GM21390 (cell line): ENCODE data around the gene PDILT.

Source experiments
- ATAC-seq: cut with Tn5 transposase; IDR thresholded peaks from one replicate; pipeline ENCODE4 v1.9.1; 2021; ENCODE audit not compliant: unreplicated experiment

The PDILT gene

DNA sequence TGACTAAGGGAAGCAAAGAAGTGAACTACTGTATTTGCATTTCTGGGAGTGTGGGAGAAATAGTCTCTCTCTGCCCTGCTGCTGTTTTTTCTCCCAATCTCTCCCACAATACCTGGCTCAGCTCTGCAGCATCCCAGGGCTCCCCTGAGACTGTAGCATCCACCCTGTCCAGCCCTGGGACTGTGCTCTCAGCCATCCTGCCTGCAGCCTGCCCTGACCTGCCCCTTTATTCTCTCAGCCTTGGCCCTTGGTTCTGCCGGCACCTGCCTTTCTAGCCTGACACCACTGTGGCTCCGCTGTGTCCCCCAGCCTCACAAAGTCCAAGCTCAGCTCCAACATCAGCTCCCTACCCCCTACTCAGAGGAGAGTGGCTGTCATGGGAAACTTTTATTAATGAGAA lies 1.9 kb downstream of the PDILT start:
- no peak for ATAC-seq

DNA sequence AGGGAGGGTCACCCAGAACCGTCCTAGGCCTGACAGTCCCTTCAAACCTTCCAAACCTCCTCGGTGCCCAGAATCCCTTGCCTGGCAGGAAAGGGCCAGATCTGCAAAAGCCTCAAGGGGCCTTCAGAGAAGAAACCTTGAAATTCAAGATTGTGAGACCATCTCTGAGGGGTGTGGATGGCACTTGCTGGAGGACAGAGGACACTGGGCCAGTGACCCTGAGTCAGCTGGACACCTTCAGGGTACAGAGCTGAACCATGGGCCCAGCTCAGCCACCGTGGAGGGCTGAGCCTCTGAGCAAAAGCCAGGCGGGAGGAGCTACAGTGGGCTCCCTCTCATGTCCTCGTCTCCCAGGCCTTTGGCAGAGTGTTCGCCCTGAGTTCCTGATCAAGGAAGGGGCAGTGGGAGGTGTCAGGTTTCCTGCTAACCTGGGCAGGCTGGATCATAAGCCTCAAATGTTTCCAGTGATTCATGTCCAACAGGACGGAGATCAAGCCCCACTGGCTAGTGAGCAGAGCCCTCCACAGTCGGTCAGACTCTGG lies 3.0 kb downstream of the PDILT start:
- no peak for ATAC-seq

DNA sequence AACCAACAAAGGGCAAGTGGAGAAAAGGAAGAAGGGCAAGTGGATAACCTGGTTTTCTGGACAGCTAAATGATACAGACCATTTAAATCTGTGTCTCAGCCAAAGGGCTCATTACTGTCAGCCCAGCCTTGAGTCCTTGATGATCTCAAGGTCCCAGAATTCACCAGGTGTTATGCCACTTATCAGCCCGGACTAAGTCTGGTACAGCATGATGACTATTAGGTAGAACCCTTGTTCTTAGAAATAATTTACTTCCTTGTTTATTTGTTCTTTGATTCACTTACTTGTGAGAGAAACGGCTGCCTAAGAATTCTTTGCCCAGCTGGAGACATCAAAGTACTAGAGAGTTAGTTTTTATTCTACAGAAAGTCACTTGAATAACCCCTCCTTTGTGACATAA lies 3.5 kb downstream of the PDILT start:
- ATAC-seq = no peak

DNA sequence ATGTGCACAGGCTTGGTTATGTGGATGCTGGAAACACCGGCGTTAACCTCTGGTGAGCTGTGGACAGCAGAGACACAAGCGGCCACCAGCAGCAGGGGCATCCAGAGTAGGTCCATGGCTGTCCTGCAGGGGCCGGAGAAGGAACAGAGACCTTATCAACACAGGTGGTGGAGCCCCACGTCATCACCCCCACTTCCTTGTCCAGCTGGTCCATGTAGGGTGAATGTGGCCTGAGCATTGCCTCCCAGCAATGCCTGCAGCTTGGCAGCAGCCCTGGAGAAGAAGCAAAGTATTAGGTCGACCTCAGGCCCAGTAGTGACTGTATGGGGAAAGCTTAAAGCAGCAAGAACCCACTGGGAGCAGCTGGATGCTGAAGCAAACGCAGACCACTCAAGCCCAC lies 5.4 kb downstream of the PDILT start:
- no peak for ATAC-seq

DNA sequence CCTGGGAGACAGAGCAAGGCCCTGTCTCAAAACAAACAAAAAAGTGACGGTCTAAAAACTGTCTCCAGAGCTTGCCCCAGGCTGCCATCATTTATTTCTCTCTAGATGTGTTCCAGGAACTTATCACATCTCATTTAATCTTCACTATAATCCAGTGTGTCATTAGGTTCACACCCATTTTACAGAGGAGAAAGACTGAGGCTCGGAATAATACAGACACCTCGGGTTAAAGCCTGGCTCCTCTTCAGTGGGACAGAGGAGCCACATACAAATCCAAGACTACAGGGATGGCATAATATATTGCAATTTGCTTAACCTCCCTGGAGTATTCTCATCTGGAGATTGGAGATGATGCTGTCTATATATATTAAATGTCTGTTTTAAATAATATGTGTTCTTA lies 5.9 kb downstream of the PDILT start:
- no peak for ATAC-seq

DNA sequence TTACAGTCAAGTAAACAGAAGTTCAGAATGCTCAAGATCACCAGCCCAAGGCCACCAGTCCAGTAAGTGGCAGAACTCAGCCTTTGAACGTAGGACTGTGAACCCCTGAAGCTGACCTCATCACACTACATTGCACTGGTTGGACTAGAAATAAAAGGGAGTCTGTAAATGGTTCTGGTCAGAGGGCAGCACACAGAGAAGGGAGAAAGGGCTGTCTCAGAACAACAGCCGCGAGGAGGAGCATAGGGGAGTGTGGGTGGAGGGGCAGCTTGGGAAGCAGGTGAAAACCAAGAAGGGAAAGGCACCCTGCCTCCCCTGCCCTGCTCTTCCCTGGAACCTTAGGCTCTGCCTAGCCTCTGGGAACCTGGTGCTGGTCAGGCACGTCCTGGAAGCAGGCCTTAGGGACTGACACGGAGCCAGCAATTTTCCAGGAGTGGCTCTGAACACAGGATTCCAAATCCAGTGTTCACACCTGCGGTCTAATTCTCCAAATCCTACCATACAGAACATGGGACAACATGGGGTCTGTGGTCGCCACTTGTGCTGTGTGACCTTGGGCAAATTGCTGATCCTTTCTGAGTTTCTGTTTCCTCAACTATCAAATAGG lies 7.0 kb downstream of the PDILT start:
- ATAC-seq = no peak

DNA sequence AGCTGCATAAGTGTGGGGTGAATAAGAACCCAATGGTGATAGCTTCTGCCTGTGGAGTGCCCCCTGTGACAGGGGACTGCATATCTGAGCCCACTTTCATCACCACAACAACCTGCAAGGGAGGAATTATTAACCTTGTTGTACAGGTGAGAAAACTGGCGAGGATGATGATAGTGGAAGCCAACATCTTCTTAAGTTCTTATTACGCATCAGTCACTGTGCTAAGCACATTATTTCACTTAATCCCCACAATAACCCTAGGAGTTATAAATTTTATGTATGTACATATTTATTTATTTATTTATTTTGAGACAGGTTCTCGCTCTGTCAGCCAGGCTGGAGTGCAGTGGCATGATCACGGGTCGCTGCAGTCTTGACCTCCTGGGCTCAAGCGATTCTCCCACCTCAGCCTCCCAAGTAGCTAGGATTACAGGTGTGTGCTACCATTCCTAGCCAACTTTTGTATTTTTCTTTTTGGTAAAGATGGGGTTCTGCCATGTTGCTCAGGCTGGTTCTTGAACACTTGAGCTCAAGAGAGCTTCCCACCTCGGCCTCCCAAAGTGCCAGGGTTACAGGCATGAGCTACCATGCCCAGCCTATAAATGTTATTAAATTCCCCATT lies 7.6 kb downstream of the PDILT start:
- no peak for ATAC-seq

DNA sequence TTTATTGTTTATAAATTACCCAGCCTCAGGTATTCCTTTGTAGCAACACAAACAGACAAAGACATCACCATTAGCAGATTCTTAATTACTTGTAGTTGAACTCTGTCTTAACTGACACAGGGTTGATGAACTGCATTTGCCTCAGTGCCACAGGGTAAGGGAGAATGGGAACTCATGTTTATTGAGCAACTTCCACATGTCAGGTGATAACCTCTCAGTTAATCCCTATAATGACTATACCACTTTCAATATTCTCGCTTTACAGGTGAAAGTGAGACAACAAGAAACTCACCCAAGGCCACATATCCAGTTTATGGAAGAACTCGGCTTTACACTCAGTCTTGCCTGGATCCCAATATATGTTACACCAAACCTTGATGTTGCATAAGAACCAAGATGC lies 8.6 kb downstream of the PDILT start:
- no peak for ATAC-seq

DNA sequence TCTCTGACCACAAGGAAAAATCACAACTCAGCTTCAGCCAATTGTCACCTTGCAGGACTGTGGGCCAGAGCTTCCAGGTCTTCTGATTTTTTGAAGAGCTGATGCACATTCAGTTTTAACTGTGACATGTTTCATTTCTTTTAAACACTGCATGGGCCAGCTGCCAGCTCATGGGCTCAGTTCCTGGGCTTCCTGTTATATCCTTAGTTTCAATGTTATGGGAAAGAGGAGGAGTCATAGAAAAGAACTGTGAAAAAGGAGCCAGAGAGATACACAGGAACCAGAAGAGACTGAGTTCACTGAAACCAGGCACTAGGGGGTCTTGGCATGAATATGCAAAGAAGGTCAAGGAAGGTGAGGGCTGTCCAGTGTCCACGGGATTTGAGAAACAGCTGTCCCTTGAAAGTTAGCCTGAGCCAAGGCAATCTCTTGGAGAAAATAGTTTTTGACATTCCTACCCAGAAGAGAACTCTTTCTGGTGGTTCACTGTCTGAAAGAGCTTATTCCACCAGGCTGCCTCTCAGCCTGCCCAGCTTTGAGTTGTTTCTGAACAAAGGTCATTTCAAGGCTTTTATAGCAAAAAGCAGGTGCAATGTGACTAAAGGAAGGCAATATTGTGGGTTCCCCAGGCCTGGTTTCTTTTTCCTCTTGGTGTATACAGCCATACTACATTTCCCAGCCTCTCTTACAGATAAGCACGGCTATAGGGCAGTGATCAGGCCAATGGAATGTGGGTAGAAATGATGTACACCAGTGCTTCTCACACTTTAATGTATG lies 10.5 kb downstream of the PDILT start:
- no peak for ATAC-seq

DNA sequence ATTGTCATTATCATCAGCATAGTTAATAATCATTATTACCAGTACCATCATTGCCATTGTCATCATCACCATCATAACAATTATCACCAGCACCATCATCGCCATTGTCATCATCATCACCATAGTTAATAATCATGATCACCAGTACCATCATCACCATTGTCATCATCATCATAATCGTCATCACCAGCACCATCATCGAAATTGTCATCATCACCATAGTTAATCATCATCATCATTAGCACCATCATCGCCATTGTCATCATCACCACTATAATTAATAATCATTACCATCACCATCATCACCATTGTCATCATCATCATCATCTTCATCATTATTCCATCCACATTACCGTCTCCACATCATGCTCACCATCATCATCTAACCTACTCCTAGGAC lies 13.5 kb downstream of the PDILT start:
- no peak for ATAC-seq

DNA sequence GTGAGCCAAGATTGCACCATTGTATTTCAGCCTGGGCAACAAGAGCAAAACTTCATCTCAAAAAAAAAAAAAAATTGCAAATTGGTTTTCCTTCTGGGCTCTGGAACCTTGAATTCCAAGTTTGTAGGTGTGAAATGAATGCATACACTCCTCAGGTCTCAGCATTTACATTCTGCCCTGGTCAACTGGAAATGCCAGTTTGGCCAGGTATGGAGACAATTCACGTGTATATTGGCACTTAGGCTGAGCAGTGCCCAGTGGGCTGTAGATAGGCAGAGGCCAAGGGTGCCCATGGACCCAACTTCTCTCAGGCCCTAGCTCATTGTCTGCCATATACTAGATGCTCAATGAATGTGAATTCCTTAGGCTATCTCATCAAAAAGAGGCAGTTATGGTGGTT lies 15.7 kb downstream of the PDILT start:
- no peak for ATAC-seq

DNA sequence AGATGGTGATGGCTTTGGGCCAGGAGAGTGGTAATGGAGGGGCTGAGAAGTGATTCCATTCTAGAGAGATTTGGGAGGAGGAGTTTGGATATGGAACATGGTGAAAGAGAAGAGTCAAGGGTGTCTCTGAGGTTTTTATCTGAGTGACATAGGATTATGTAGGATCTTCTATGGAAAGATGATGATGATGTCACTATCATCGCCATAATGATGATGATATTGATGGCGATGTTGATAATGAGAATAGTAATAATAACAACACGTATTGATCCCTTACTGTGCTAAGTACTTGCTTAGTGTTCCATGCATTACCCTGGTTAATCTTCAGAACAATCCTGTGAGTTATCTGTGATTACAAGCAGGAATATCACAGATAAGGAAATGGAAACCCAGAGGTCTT lies 16.6 kb downstream of the PDILT start:
- no peak for ATAC-seq

DNA sequence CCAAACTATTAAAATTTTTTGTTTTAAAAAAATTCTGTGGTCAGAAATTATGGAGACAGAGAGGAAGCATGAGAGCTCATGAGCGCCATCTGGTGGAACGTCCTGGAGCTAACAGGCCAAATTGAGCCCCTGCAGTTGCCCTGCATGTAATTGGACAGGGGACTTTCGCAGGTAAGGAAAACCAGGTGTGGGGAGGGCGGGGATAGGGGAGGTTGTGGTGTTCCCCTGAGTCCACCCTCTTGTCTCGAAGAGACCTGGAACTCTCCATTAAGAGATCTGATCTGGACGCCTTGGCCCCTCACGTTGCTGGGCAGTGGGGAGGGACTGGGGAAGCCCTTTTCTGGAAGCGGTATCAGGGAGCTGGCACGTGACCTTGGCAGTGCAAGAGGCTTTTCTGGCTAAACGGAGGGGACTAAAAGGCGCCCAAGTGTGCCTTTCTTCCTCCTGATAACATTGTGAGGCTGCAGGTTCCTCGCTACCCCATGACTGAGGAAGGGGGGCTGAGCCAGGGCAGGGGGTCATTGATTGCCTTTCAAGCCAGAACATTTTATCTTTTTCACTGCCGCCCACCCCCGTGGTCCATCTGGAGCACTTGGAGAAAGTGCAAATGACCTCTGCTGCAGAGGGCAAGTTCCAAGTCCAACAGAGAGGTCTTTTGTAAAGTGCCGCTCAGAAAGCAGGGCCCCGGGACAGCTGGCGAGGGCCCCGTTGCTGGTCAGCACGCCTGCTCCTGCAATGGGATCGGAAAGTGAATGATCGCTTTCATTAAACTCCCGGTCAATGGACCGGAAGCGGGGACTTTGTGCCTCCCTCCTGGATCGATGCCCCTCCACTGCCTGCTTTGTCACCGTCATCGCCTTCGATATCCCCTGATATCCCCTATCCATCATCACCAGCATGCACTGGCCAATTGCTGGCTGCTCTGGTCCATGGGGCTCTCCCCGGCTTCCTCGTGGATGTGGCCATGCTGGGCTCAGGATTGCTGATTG lies 18.4 kb downstream of the PDILT start:
- no peak for ATAC-seq

DNA sequence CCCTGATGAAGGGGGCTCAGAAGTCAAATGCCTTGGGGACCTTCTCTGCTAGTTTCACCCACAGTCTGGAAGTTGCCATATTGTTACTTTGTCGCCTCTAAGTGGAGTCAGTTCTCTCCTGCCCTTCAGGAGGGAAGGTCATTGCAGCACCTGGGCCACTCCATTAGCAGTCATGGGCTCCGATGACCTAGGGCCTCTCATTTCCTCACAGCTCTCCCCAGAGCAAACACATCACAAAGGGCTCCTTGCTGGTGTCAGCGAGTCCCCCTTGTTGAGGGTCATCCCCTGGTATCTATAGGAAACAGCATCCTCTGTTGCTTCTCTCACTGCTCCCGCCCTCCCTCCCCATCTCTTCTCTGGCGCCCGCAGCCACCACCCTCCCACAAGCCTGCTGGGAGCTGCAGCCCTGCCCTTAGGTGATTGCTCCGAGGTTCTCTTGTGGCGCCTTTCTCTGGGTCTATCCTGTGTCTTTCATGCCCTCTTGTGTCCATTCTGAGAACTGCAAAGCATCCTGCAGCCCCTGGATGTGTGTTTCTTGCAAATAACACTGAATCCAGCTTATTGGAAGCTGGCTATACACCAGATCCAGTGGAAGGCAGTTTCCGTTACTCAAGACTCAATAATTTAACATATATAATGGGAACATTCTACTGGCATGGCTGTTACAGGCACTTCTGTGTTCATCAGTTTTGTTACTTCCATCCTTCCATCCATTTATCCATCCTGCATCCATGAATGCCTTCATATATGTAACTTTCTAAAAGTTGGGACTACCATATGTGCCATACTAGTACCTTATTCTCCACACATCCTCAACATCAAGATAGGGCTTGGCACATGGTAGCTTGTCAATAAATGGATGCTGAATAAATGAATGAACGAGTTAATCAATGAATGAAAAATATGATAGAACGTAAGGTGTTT lies 21.2 kb downstream of the PDILT start:
- ATAC-seq = no peak

DNA sequence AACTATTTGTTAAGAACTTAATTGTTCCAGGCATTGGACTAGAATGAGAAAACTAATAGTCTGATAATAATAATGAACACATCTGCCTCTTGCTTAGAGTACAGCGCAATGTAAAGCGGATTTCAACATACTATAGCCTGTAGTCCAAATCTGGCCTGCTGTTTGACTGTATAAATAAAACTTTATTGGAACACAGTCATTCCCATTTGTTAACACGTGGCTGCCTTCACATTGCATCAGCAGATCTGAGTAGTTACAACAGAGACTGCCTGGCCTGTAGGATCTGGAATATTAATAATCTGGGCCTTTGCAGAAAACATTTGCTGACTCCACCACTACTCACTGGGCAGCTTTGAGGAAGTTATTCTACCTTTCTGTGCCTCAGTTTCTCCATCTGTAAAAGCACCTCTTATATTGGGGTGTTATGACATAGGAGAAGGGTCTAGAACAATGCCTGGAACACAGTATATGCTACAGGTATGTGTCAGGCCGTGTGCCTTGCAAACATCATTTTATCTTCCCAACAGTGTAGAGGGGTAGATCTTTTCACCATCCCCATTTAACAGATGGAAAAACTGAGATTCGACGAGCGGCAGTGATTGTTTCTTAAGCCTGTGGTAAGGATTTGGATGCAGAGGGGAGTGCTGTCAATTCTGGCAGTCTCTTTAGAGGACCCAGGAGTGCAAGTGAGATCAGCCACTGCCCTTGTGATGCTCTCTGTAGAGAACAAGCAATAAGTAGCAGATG lies 22.2 kb downstream of the PDILT start:
- ATAC-seq = no peak

DNA sequence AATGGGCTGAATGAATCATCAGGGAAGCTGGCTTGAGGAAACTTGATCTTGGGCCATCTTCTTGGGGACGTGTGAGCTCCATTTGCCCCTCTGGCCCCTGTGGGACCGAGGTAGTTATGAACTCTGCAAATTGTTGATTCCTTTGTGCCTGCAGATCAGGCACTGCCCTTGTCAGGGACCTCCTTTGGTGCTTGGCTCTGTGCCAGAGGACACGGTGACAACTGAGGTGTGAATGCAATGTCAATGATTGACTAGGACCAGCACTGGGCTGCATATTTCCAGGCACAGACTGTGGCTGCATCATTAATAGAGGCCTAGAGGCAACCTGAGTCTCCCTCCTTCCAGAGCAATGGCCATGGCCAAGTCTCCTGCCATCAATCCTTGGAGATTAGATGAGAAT lies 23.8 kb downstream of the PDILT start:
- no peak for ATAC-seq

DNA sequence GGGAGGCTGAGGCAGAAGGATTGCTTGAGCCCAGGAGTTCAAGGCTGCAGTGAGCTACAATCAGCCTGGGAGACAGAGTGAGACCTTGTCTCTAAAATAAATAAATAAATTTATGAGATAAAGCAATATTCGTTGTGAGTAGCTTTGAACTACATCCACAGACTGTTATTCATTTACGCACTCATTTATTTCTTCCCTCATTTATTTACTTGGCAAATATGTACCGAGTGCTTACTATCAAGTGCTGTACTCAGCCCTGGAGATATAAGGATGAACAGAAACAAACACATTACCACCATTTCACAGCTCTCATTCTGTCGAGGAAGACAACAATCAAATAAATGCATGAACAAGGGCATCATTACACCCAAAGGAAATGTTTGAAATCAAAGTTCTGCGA lies 27.4 kb downstream of the PDILT start:
- ATAC-seq = no peak

DNA sequence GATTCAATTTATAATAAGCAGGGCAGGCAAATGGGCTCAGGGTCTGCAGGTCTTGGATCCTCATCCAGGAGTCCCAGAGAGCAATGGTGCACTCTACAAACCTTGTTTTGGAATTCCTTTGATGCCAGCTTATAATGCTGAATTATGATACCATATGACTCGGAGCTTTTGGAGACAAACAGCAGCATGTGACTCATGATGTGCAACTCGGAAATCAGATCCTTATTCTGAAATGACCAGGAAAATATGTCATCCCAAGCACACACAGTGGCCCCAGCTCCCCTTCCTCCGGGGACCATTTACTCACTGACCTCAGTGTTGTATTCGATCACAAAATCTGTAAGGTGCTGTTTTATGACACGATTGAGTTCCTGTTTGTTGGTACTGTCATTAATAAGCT lies 31.8 kb downstream of the PDILT start:
- no peak for ATAC-seq

DNA sequence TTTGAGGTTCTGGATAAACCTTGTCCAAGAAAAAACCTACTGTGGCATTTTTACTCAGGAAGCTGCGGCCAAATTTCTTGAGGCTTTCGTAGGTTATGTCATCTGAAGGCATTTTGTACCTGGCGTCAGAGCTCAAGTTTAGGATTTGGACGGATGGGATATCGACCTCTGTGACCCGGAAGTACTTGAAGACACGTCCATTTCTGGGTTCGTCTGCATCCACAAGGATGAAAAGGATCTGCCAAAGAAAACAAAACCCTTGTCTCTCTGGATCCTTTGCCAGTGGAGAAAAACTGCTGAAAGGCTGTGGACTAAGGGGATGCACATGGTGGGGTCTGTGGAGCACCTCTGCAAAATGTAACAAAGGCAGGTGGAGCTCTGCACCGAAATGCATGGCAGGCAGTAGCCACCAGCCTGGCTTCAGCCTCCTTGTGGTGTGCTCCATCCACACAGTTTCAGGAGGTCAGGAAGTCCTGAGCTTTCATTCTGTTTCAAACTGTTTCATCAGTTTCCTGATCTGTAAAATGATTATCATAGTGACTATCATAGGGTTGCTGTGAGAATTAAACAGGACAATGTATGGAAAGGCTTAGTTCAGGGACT lies 35.0 kb downstream of the PDILT start:
- ATAC-seq = no peak
